GM19452 (cell line): ENCODE results near the gene SEC14L6.
"Not testable (repeated sequence)": the region's sequence is repeated elsewhere in the genome, so short reads cannot be mapped to it uniquely, and the experiment has no call there.

Experiments used
- ATAC-seq: cut with Tn5 transposase; IDR thresholded peaks from one replicate; pipeline ENCODE4 v1.9.1; 2021; ENCODE audit not compliant: unreplicated experiment

Gene SEC14L6

DNA sequence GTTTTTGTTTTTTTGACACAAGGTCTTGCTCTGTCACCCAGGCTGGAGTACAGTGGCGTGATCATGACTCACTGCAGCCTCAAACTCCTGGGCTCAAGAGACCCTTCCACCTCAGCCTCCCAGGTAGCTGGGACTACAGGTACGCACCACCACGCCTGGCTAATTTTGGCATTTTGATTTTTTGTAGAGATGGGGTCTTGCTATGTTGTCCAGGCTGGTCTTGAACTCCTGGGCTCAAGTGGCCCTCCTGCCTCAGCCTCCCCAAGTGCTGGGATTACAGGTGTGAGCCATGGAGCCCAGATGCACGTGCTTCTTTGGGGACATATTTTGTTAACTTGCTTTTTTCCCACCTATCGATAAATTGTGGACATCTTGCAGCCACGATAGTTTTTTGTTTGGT is 20.7 kb upstream of the SEC14L6 start:
- ATAC-seq = not testable (repeated sequence)

- ATAC-seq = no peak
Observed at GRCh38 chr22:30566125-30566524, 19.6 kb upstream of the SEC14L6 start.

DNA sequence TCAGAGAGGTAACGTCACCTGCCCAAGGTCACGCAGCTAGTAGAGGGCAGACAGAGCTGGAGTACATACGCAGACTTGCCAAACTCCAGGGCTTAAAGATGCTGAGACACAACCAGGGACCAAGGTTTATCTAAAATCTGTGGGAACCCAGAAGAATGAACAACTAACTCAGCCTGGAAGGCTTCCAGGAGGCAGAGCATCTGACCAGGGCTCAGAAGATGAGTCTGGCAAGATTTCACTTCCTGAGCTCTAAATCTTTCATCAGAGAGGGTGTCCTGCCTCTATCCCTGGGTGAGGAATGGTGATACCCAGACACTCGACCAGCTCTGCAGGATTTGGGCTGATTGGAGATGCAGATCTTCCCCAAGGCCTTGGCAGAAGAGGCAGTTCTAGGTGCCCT is 18.8 kb upstream of the SEC14L6 start:
- no peak for ATAC-seq

- ATAC-seq = no peak
Observed at GRCh38 chr22:30564761-30565119, 18.2 kb upstream of the SEC14L6 start.

DNA sequence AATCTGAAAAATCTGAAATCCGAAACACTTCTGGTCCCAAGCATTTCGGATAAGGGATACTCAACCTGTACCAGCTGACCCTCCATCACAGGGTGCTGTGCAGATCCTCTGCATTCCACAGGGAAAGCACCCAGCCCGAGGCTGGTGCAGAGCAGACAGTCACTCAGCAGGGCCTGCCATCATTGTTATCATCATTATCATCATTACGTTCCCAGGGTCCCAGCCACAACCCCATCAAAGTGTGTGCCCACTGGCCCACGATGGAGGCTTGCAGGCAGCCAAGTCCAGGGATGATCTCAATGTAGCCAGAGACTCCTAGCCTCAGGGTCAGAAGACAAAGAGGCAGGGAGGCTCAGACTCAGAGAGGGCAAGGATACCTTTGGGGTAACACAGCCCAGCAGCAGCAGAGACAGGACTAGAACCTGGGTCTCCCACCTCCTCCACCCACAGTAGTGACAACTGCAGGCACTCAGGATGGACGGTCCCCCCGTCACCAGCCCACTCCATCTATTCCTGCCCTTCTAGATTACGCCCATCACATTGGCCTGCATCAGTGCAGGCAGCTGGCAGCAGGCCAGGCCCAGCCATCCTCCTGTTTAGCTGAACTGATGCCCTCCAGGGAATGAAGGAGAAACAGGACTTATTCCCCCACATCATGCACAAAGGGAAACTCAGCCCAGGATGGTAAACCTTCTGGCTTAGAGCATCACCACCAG is 17.7 kb upstream of the SEC14L6 start:
- ATAC-seq = no peak

DNA sequence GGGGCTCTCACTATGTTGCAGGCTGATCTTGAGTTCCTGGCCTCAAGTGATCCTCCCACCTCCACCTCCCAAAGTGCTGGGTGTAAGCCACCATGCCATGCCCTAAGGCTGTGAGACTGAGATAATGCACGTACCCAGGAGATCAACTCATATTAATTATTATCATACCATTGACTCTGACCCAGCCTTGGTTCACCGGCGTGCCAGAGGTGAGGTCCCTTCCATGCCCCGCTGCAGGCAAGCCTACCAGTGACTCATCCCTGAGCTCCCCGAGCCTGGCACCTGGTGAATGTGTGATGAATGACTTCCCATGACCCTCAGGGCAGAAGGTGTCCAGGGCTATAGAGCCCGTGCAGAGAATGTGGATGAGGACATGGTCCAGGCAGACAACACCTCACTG is 15.8 kb upstream of the SEC14L6 start:
- ATAC-seq = no peak

DNA sequence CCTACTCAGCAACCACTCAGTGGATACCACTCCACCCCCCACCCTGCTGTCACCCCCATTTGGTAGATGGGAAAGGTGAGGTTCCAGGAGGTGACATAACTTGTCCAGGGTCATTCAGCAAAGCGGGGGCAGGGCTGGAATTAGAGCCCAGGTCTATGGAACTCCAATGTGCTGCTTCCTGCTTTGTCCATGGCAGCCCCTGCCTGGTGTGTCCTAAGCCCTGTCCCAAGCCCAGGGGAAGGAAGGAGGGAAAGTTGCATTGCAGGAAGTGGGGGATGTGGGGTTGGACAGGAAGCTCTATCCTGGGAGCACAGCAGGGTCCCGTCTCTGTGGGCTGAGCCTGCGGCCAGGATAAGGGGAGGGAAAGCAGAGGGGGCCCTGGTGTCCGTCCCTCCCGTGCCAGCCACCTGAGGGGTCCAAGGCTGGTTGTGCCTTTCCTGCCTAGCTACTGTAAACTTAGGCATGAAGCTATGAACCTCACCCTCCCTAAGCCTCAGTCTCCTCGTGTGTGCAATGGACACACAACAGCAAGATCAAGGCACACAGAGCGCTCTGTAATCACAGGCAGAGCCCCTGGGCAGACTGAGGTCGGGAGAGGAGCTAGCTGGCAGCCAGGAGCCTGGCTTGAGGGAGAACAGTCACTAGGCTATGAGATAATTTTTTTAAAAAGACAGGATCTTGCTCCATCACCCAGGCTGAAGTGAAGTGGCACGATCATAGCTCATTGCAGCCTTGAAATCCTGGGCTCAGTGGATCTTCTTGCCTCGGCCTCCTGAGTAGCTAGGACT is 15.1 kb upstream of the SEC14L6 start:
- no peak for ATAC-seq

GRCh38 chr22:30560643-30561202 is 14.2 kb upstream of the SEC14L6 start:
- not testable (repeated sequence) for ATAC-seq

- no peak for ATAC-seq
Observed at GRCh38 chr22:30559889-30560288, 13.3 kb upstream of the SEC14L6 start.

DNA sequence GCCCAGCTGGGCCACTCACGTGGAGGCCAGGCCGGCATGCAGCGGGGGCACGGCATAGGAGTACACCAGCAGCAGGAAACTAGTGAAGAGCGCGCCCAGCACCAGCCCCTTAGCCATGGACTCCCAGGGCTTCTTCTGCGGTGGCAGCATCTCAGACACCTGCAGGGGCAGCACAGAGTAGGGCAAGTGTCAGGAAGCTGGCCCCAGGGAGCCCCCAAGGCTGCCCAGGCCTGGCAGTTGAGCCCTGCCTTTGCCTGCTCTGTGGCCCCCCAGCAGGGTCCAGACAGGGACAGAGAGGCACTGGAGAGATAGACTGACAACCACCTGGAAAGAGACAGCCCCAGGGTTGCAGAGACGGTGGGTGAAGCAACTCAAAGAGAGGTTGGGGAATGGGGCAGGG is 10.7 kb upstream of the SEC14L6 start:
- ATAC-seq = no peak

DNA sequence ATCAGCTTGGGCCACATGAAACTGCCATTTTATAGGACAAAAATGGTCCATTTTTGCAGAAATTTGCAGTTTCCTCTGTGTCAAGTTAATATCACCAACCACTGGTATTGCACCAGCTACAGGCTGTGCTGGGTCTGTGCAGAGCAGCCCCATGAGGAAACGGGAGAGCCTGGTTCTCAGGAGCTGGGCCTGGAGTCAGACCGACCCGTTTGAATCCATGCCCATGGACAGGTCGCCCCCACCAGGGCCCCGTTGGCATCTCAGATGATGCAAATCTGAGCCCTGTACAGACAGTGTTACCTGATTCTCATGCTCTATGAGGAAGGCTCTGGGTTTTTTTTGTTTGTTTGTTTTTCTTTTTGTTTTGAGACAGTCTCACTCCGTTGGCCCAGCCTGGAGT is 9.8 kb upstream of the SEC14L6 start:
- no peak for ATAC-seq

DNA sequence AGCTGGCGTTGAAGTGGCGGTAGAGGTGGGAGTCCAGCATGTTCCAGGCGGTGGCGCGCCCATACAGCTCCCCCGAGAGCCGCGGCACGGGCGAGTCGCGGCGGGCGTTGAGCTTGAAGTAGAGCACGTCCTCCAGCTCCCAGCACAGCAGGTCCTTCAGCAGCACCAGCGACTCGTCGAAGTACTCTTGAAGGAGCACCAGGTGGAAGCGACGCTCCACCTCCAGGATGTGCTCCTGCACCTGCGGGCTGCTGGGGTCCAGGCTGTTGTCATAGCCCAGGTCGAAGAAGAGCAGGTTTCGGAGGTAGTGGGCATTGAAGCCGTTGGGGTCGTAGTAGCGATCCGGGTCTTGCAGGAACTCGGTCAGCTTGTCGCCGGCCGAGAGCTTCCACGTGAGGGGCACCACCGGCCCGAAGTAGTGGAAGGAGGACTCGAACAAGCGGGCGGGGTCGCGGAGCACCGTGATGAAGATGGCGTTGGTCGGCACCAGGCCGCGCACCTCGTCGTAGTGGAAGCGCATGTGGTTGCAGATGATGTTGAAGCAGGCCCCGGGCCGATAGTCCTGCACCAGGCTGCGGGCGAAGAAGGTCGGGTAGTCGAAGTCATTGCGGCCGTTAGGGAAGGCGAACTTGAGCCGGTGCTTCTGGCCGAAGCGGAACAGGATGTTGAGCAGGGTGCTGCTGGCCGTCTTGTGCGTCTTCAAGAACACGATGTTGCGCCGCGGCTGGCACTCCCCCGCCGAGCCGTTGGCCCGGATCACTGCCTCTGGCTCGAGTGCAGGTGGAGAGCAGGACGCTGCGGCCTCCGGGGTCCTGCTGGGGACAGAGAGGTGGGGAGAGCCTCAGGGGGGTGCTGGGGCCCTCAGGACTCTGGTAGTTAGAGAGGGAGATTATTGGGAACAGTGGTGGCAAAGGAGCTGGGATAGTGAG is 9.0 kb upstream of the SEC14L6 start:
- ATAC-seq = no peak

DNA sequence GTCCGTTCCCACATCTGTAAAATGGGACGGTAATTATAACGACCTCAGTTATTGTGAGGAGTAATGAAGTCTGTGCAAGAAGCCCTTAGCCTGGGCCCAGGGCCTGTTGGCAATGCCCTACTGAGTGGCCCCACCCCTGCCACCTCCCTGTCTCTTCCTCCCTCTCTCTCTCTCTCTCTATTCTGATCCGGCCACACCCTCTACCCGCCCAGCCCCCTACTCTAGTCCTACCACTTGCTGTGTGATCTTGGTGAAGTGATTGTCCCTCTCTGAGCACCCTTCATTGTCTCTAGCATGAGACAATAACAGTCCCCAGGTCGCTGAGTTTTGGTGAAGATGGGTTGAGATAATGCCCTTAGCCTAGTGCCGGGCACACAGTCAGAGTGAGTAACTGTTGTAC is 7.4 kb upstream of the SEC14L6 start:
- ATAC-seq = no peak

GRCh38 chr22:30552719-30553118 is 6.2 kb upstream of the SEC14L6 start:
- ATAC-seq = no peak

GRCh38 chr22:30551813-30552212 is 5.3 kb upstream of the SEC14L6 start:
- not testable (repeated sequence) for ATAC-seq

DNA sequence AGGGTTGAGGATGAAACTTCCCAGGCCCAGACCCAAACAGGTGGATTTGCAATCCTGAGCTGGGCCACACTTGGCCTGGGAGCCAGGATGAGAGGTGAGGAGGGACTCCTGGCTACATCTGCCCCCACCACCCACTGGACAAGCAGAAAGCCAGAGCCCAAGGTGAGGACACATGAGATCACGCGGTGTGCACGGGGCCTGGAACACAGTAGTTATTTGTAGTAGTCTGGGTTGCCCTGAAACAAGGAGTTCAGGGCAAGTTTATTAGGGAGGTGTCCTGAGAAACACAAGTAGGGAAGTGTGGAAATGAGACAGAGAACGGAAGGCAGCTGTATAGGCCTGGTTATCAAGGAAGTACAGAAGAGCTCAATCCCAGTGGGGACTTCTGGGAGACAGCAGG is 647 bp upstream of the SEC14L6 start:
- ATAC-seq = no peak

DNA sequence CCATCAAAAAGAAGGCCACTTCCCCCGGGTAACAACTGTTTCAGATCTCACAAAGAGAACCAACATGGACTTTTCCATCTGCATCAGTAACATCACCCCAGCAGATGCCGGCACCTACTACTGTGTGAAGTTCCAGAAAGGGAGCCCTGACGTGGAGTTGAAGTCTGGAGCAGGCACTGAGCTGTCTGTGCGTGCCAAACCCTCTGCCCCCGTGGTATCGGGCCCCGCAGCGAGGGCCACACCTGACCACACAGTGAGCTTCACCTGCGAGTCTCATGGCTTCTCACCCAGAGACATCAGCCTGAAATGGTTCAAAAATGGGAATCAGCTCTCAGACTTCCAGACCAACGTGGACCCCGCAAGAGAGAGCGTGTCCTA is 3.7 kb downstream of the SEC14L6 start:
- no peak for ATAC-seq

- ATAC-seq = no peak
Observed at GRCh38 chr22:30541961-30542810, 4.4 kb downstream of the SEC14L6 start.

DNA sequence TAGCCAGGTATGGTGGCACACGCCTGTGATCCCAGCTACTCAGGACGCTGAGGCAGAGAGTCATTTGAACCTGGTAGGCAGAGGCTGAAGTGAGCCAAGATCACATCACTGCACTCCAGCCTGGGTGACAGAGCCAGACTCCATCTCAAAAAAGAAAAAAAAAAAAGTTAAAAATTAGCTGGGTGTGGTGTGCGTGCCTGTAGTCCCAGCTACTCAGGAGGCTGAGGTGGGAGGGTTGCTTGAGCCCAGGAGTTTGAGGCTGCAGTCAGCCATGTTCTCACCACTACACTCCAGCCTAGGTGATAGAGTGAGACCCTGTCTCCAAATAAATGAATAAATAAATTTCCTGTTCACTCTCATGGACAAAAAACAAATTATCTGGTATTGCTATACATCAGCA is 5.0 kb downstream of the SEC14L6 start:
- ATAC-seq = not testable (repeated sequence)

DNA sequence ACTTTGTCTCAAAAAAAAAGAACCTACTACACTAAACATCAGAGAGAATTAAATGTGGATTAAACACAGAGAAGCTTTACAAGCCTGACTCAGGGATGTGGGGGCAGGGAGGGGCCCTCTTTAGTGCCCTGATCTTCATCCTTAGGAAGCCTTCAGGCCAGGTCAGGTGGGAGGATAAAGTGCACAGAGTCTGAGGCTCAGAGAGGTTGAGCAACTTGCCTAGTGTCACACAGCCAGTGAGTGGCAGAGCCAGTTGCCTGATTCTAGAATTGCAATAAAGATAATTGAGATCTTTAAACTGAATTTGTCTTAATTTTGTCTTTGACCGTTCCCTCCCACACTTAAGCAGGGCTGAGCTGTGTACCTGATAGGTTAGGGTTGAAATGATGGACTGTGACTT is 7.2 kb downstream of the SEC14L6 start:
- no peak for ATAC-seq
